Right lobe of liver (tissue), 6 donors: ENCODE results near the gene ERVH48-1. TPM values are rescaled to one million over a fixed set of nuclear protein-coding genes. Genes with fewer than 3 reads are reported as not detected.
"Not testable (repeated sequence)": the region's sequence is repeated elsewhere in the genome, so short reads cannot be mapped to it uniquely, and the experiment has no call there.

Experiments used
- ATAC-seq, 4 donors: fragments of 200-7000 bp; cut with Tn5 transposase; one replicate each; pipeline ENCODE4 v1.9.1; 2020; ENCODE audit warnings: mild to moderate bottlenecking in 4 of 4, moderate library complexity in 4 of 4
- DNase-seq, 3 donors: peaks; one replicate each; pipeline ENCODE4 v3.0.0-alpha.2; 2020
- H3K27ac ChIP-seq, 3 donors: fragments of 200-600 bp; one replicate each; pipeline ENCODE4 v1.8.0; 2022
- H3K27me3 ChIP-seq, 2 donors: fragments of 200-600 bp; one replicate each; pipeline ENCODE4 v1.8.0; 2022
- H3K36me3 ChIP-seq, 4 donors: fragments of 200-600 bp; sonication (generic) in 1 of 4; one replicate each; pipeline versions ENCODE4 v1.5.1 to v1.8.0; 2017 to 2022; ENCODE audit warnings: control low read depth in 1 of 4
- H3K4me1 ChIP-seq, 4 donors: fragments of 200-600 bp; sonication (generic) in 1 of 4; one replicate each; pipeline versions ENCODE4 v1.5.1 to v1.8.0; 2017 to 2022; ENCODE audit warnings: control low read depth in 1 of 4
- H3K4me3 ChIP-seq, 3 donors: fragments of 200-600 bp; one replicate each; pipeline ENCODE4 v1.8.0; 2022
- H3K9me3 ChIP-seq, 4 donors: fragments of 200-600 bp; sonication (generic) in 1 of 4; one replicate each; pipeline versions ENCODE4 v1.5.1 to v1.8.0; 2017 to 2022; ENCODE audit warnings: control low read depth in 1 of 4
- POLR2A ChIP-seq: fragments of 450-650 bp; IDR thresholded peaks from one replicate; pipeline ENCODE4 v1.6.1; 2017; ENCODE audit warnings: antibody characterized with exemption, mild to moderate bottlenecking
- WGBS: methylation state at CpG from one replicate; pipeline ENCODE4 v1.1.6; 2018; ENCODE audit warnings: low coverage, low lambda C conversion rate; ENCODE audit not compliant: insufficient coverage; ENCODE audit errors: missing lambda C conversion rate; 5-methylcytosine and 5-hydroxymethylcytosine counted together
- intact Hi-C, 2 donors: fragments of 100-400 bp; cut with DNase I; formaldehyde crosslinking; loops; one replicate each; pipeline versions ENCODE4 v1.11.2 to v1.14.1; 2022
- total RNA-seq, 6 experiments: library from RNA; depleted of rRNA in 2 of 6; stranded (reverse); fragments of >200 nt in 2 of 6; fragmentation: NEBNext Ultra II Directional in 3 of 6; extraction: Animal tissue kit (Norgen Biotek cat#: 25700) in 3 of 6; gene quantifications; one replicate each; pipeline versions ENCODE4 v1.1.0 to v1.2.4, GENCODE V29; 2016 to 2023
- TF ChIP-seq, protein P1 (sequence below), 4 donors: fragments of 200-600 bp in 3 of 4; fragments of 450-650 bp in 1 of 4; IDR thresholded peaks; one replicate each; pipeline versions ENCODE4 v1.5.1 to v1.8.0; 2016 to 2022; ENCODE audit warnings: antibody characterized with exemption in 4 of 4, mild to moderate bottlenecking in 2 of 4
- donor health status: DM: no; HTN: yes; CAD: no.
- donor health status: DM: no; HTN: no; CAD: no.
- donor health status: DM: no; HTN: no; CAD: no.
- donor health status: DM: no; HTN: yes; CAD: no.
- donor health status: DM: no; HTN: yes; CAD: no.

ERVH48-1 gene
- total RNA-seq, 6 experiments from 2014 or later: 0.09 to 0.10 TPM; not detected in 4

DNA sequence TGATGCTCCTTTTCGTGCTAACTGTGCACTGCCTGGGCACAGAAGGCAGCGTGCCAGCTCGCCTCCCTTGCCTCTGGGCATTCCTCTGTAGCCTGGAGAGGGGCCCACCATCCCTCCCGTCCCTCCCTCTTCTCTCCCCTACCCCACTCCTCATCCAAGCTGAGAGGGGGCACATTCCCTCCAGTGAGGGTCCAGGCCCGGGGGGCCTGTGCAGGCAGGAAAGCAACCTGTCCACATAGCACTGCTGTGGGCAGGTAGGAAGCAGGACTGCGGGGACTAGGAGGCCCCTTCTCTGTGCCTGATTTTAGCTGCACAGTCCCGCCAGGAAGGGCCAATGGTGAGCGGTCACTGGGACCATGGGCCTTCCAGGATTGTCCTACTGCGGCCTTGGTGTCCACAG is 38.7 kb upstream of the ERVH48-1 start:
- DNase-seq (peak in 1 of 3 donors; percentile 38), ATAC-seq (no peak)
- WGBS: 100% methylated on average over 1 of the region's 9 CpGs
- no peak for TF ChIP-seq POLR2A
- TF ChIP-seq, protein P1, sequence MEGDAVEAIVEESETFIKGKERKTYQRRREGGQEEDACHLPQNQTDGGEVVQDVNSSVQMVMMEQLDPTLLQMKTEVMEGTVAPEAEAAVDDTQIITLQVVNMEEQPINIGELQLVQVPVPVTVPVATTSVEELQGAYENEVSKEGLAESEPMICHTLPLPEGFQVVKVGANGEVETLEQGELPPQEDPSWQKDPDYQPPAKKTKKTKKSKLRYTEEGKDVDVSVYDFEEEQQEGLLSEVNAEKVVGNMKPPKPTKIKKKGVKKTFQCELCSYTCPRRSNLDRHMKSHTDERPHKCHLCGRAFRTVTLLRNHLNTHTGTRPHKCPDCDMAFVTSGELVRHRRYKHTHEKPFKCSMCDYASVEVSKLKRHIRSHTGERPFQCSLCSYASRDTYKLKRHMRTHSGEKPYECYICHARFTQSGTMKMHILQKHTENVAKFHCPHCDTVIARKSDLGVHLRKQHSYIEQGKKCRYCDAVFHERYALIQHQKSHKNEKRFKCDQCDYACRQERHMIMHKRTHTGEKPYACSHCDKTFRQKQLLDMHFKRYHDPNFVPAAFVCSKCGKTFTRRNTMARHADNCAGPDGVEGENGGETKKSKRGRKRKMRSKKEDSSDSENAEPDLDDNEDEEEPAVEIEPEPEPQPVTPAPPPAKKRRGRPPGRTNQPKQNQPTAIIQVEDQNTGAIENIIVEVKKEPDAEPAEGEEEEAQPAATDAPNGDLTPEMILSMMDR (IDR thresholded peaks at IDR 0.05): no peak
- H3K27ac ChIP-seq: no peak overlapping the region
- H3K27me3 ChIP-seq: no peaks in the 10 kb centered on the region
- H3K4me1 ChIP-seq: no peaks in the 10 kb centered on the region
- intact Hi-C loops: no loop called here
- H3K36me3 ChIP-seq: no peaks in the 10 kb centered on the region
- no peak overlapping the region for H3K4me3 ChIP-seq
- H3K9me3 ChIP-seq: no peaks in the 10 kb centered on the region

- WGBS: 54% methylated on average over 6 of the region's 6 CpGs
- TF ChIP-seq POLR2A: no peak
- TF ChIP-seq, protein P1 (IDR thresholded peaks at IDR 0.05): no peak
- no peaks in the 10 kb centered on the region for H3K9me3 ChIP-seq
- no peak overlapping the region for H3K27ac ChIP-seq
- H3K27me3 ChIP-seq: no peaks in the 10 kb centered on the region
- ATAC-seq (no peak), DNase-seq (no peak)
- H3K36me3 ChIP-seq: no peaks in the 10 kb centered on the region
- intact Hi-C loops: no loop called here
- H3K4me3 ChIP-seq: no peak overlapping the region
- H3K4me1 ChIP-seq: no peaks in the 10 kb centered on the region
Measured at GRCh38 chr21:42962380-42963007, 37.1 kb upstream of the ERVH48-1 start.

DNA sequence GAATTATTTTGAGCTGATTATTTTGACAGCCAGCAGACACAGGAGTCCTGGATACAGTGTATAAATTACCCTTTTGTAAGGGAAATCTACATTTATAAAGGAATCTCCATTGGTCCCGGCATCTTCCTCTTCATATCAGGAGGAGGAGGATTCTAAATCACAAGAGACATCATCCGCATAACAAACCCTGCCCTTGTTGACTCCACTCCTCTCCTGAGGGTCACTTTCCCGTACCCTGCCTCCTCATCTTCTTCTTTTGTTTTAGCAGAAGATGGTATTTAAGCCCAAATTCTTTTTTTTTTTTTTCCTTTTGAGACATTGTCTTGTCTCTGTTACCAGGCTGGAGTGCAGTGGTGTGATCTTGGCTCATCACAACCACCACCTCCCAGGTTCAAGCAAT is 34.3 kb upstream of the ERVH48-1 start:
- intact Hi-C loops: no loop called here
- WGBS: 77% methylated on average over 3 of the region's 3 CpGs
- H3K4me1 ChIP-seq: no peaks in the 10 kb centered on the region
- no peaks in the 10 kb centered on the region for H3K27me3 ChIP-seq
- no peaks in the 10 kb centered on the region for H3K36me3 ChIP-seq
- no peaks in the 10 kb centered on the region for H3K9me3 ChIP-seq
- ATAC-seq (no peak), DNase-seq (no peak)
- TF ChIP-seq POLR2A: no peak
- TF ChIP-seq, protein P1 (IDR thresholded peaks at IDR 0.05): no peak
- no peak overlapping the region for H3K4me3 ChIP-seq
- H3K27ac ChIP-seq: no peak overlapping the region

- H3K4me1 ChIP-seq, H3K4me3 ChIP-seq, H3K36me3 ChIP-seq, DNase-seq, H3K27ac ChIP-seq, ATAC-seq, H3K9me3 ChIP-seq, intact Hi-C loops, H3K27me3 ChIP-seq: not testable (repeated sequence)
- WGBS: 83% methylated on average over 5 of the region's 6 CpGs
Measured at GRCh38 chr21:42958122-42958521, 32.7 kb upstream of the ERVH48-1 start.

DNA sequence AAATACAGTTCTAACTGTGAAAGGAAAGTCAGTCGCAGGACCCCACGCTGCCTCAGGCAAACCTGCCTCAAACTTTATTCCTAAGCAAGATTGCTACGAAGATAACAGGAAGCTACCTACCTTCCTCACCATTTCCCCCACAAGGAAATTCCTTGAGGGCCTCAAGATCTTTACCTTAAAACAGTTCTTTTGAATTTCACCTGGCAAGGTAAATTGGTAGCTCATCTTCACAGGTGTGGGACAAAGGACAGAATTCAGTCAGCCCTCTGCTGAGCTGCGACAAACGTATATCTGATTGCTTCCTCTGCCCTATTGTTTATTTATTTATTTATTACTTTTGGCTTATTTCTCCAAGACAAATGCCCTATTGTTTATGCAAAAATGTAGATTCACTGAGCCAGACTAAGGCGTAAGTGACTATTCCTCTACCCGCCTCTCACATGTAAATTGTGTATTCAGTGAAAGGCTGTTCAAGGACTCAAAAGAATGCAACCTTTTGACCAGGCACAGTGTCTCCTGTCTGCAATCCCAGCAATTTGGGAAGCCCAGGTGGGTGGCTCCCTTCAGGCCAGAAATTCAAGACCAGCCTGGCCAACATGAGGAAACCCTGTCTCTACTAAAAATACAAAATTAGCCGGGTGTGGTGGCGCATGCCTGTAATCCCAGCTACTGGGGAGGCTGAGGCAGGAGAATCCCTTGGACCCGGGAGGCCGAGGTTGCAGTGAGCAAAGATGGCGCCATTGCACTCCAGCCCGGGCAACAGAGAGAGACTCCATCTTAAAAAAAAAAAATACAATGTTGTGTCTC is 31.6 kb upstream of the ERVH48-1 start:
- Histone ChIP-seq H3K9me3 (no peaks in the 10 kb centered on the region), H3K4me3 (no peak overlapping the region), H3K4me1 (no peaks in the 10 kb centered on the region), H3K36me3 (no peaks in the 10 kb centered on the region), H3K27me3 (no peaks in the 10 kb centered on the region), H3K27ac (no peak overlapping the region)
- TF ChIP-seq POLR2A: no peak
- TF ChIP-seq, protein P1 (IDR thresholded peaks at IDR 0.05): no peak
- intact Hi-C loops: no loop called here
- DNase-seq (no peak), ATAC-seq (peak in 2 of 4 donors; percentile 73 to 92)
- WGBS: 75% methylated on average over 12 of the region's 13 CpGs

DNA sequence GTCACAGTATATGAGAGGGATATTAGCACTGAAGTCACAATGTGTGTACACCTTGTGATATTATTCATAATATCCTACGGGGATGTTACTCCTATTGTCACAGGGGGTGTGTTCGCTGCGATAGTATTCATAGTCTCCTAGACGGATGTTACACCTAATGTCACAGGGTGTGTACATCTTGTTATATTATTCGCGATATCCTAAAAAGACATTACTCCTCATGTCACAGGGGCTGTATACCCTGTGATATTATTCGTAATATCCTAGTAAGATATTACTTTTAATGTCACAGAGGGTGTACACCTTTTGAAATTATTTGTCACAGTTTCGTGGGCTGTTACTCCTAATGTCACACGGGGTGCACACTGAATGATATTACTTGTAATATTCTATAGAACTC is 25.8 kb upstream of the ERVH48-1 start:
- intact Hi-C loops, H3K4me1 ChIP-seq, ATAC-seq, H3K27ac ChIP-seq, H3K9me3 ChIP-seq, H3K36me3 ChIP-seq, H3K27me3 ChIP-seq, H3K4me3 ChIP-seq, DNase-seq: not testable (repeated sequence)
- WGBS: 89% methylated on average over 9 of the region's 9 CpGs

GRCh38 chr21:42949094-42949755 is 23.8 kb upstream of the ERVH48-1 start:
- WGBS: 80% methylated on average over 7 of the region's 13 CpGs
- H3K27ac ChIP-seq, H3K27me3 ChIP-seq, intact Hi-C loops, H3K9me3 ChIP-seq, H3K4me1 ChIP-seq, DNase-seq, H3K36me3 ChIP-seq, ATAC-seq, H3K4me3 ChIP-seq: not testable (repeated sequence)
